ENCODE data around the gene FER. TPM values are rescaled to one million over a fixed set of nuclear protein-coding genes. Genes with fewer than 3 reads are reported as not detected.

Gene FER
- total and polyA plus RNA-seq, 7 donors, result 1.2 to 36.7 (median 24.2) TPM

DNA sequence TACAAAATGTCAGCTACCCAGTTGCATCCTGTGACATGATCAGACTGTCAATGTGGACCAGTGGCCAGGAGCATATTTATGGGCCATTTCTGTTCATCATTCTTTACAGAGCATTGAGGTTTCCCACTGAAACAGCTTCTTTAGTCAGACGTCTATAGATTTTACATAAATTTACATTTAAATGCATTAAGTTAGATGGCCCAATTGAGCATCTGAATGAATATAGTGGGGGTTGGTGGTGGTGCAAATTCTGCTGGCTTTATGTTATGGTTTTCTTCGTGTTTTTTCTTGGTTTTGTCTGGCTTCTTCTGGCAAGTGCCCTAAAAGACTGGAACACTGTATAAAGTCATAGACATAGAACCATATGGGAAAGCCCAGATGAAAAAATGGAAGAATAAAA is 448.0 kb downstream of the FER start:
- intact Hi-C loops (cut with DNase I), result no loop called here
- Histone ChIP-seq H3K4me1 (peaks cover 0 to 7% (median 3%) of the 10 kb centered on the region in 4 donors), H3K27ac (no peak overlapping the region), H3K27me3 (no peaks in the 10 kb centered on the region), H3K9me3 (no peaks in the 10 kb centered on the region), H3K36me3 (no peaks in the 10 kb centered on the region), H3K4me3 (no peak overlapping the region)
- TF ChIP-seq, protein P1, sequence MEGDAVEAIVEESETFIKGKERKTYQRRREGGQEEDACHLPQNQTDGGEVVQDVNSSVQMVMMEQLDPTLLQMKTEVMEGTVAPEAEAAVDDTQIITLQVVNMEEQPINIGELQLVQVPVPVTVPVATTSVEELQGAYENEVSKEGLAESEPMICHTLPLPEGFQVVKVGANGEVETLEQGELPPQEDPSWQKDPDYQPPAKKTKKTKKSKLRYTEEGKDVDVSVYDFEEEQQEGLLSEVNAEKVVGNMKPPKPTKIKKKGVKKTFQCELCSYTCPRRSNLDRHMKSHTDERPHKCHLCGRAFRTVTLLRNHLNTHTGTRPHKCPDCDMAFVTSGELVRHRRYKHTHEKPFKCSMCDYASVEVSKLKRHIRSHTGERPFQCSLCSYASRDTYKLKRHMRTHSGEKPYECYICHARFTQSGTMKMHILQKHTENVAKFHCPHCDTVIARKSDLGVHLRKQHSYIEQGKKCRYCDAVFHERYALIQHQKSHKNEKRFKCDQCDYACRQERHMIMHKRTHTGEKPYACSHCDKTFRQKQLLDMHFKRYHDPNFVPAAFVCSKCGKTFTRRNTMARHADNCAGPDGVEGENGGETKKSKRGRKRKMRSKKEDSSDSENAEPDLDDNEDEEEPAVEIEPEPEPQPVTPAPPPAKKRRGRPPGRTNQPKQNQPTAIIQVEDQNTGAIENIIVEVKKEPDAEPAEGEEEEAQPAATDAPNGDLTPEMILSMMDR (IDR thresholded peaks at IDR 0.05), result no peak
- TF ChIP-seq POLR2A (IDR thresholded peaks at IDR 0.05) (no peak), EP300 (IDR thresholded peaks at IDR 0.05) (no peak), POLR2AphosphoS5 (IDR thresholded peaks at IDR 0.05) (no peak)
- no peak for DNase-seq
- WGBS, 2 donors, result 82 to 87% methylated on average over 2 of the region's 2 CpGs

DNA sequence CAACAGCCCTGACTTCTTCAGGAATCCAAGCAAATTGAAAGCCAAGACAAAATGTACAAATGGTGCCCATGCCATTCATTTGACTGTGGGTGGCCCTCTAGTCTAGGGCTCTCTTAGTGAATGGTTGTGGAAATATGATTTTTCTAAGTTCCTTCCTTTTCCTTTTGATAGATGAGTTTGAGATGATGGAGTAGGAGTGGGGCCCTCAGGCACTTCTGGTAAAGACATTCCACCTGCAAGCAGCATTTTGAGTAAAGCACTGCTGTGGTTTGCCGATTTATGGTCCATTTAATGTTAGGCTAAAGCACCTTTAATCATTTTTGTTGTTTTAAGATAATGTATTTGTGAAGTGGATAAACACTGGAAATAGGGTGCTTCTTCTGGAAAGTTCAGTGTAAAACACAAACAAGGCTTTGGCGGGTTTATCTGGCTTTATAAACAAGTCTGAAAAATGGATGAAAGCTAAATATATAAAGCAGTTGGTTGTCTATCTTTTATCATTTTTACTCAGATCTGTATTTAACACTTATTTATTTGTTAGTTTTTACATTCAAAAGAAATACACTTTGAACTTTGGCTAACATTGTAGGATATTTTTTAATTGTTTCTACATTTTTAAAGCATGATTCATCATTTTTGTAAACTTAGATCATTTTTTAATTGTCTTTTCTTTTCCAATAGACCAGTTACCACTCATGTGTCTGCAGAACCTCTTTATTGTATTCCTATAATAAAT is 448.6 kb downstream of the FER start:
- TF ChIP-seq, protein P1 (IDR thresholded peaks at IDR 0.05), result no peak
- no peak for TF ChIP-seq POLR2A (IDR thresholded peaks at IDR 0.05)
- TF ChIP-seq POLR2AphosphoS5 (IDR thresholded peaks at IDR 0.05), result no peak
- no peak for TF ChIP-seq EP300 (IDR thresholded peaks at IDR 0.05)
- WGBS, 2 donors, result 85 to 88% methylated on average over 2 of the region's 2 CpGs
- H3K36me3 ChIP-seq, result no peaks in the 10 kb centered on the region

DNA sequence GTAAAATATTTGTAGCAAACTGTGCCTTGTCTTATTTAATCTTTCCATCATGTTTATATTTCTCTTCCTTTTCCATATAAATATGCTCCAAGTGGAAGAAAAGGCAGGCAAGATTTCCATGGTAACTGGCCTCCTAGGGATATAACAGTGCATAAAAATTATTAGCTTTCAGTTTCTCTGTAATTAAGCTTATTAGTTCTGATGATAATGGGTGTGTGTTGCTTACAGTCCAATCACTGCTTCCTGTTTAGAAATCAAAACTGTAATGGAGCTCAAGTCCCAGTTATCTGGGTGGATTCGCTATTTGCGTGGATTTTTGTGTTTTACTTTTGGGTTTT is 449.1 kb downstream of the FER start:
- H3K9me3 ChIP-seq, result no peaks in the 10 kb centered on the region
- H3K27me3 ChIP-seq, result no peaks in the 10 kb centered on the region
- H3K27ac ChIP-seq, result no peak overlapping the region
- no peak overlapping the region for H3K4me3 ChIP-seq
- no peak for DNase-seq
- peaks cover 0 to 7% (median 3%) of the 10 kb centered on the region in 4 donors for H3K4me1 ChIP-seq
- no peaks in the 10 kb centered on the region for H3K36me3 ChIP-seq
- TF ChIP-seq POLR2AphosphoS5 (IDR thresholded peaks at IDR 0.05), result no peak
- TF ChIP-seq POLR2A (IDR thresholded peaks at IDR 0.05), result no peak
- TF ChIP-seq, protein P1 (IDR thresholded peaks at IDR 0.05), result no peak
- intact Hi-C loops (cut with DNase I), result no loop called here
- 88 to 89% methylated on average over 2 of the region's 2 CpGs for WGBS, 2 donors

More for the DNA sequence above, 448.6 kb downstream of the FER start:
- DNase-seq, result no peak
- Histone ChIP-seq H3K27me3 (no peaks in the 10 kb centered on the region), H3K9me3 (no peaks in the 10 kb centered on the region), H3K4me3 (no peak overlapping the region), H3K4me1 (peaks cover 0 to 7% (median 3%) of the 10 kb centered on the region in 4 donors), H3K27ac (no peak overlapping the region)
- intact Hi-C loops (cut with DNase I), result no loop called here

DNA sequence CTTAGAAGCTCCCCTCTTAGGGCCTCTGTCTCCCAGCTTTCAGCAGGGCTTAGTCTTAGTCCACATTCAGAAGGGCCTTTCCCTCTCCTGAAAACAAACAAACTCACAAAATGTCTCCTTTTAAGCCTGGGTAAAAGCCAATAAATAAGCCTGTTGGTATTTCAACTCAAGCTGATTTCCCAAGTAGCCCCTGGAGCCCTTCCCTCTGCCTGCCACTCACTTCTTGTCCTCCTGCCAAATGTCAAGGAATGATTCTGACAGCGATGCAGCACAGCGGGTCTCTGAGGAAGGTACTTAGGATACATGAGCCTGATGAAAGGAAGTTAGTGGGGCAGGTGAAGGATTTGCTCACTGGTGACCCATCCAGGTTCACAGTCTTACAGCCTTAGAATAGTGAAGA is 451.6 kb downstream of the FER start:
- H3K27me3 ChIP-seq, result no peaks in the 10 kb centered on the region
- no peak overlapping the region for H3K4me3 ChIP-seq
- DNase-seq, result no peak
- H3K36me3 ChIP-seq, result no peaks in the 10 kb centered on the region
- H3K27ac ChIP-seq, result no peak overlapping the region
- WGBS, 2 donors, result 91 to 96% methylated on average over 2 of the region's 2 CpGs
- intact Hi-C loops (cut with DNase I), result no loop called here
- no peaks in the 10 kb centered on the region for H3K9me3 ChIP-seq
- TF ChIP-seq EP300 (IDR thresholded peaks at IDR 0.05), result no peak
- TF ChIP-seq, protein P1 (IDR thresholded peaks at IDR 0.05), result no peak
- TF ChIP-seq POLR2A (IDR thresholded peaks at IDR 0.05), result no peak
- TF ChIP-seq POLR2AphosphoS5 (IDR thresholded peaks at IDR 0.05), result no peak
- H3K4me1 ChIP-seq, result peaks cover 0 to under 1% (median 0%) of the 10 kb centered on the region in 4 donors
